ENCODE data around the gene AQP6.

- TF ChIP-seq CTCF (IDR thresholded peaks at IDR 0.05) (no peak), ZFX (IDR thresholded peaks at IDR 0.05; ENCODE audit: borderline replicate concordance) (no peak)
These were observed 45.4 kb downstream of the AQP6 start for GRCh38 chr12:50018154-50018553.
